HFFc6 (cell line): ENCODE measurements around the gene ACTR5. TPM values are rescaled to one million over a fixed set of nuclear protein-coding genes. Genes with fewer than 3 reads are reported as not detected.

Source experiments
- DNase-seq: peaks from one replicate; pipeline ENCODE4 v3.0.0-alpha.2; 2018
- H3K27ac Mint-ChIP-seq: 2 replicates; pipeline ENCODE4 v1.8.0; 2020; ENCODE audit warnings: mild to moderate bottlenecking, mixed read lengths
- H3K27me3 Mint-ChIP-seq: 2 replicates; pipeline ENCODE4 v1.8.0; 2021; ENCODE audit warnings: mild to moderate bottlenecking, moderate library complexity, mixed read lengths; ENCODE audit not compliant: insufficient read depth
- H3K36me3 Mint-ChIP-seq: 2 replicates; pipeline ENCODE4 v1.8.0; 2021; ENCODE audit warnings: low read depth, mixed read lengths
- H3K4me1 Mint-ChIP-seq: 2 replicates; pipeline ENCODE4 v1.8.0; 2020; ENCODE audit warnings: low read depth, mixed read lengths
- H3K4me3 Mint-ChIP-seq: 2 replicates; pipeline ENCODE4 v1.8.0; 2020; ENCODE audit warnings: mild to moderate bottlenecking, moderate library complexity, mixed read lengths
- H3K9me3 Mint-ChIP-seq: 2 replicates; pipeline ENCODE4 v1.8.0; 2020; ENCODE audit warnings: mild to moderate bottlenecking, mixed read lengths
- CTCF ChIP-seq: fragments of 200-600 bp; sonication (generic); IDR thresholded peaks from 2 replicates; pipeline ENCODE4 v1.5.0; 2021; ENCODE audit warnings: antibody characterized with exemption, mild to moderate bottlenecking
- total RNA-seq, 6 experiments: library from RNA; stranded (reverse); fragmentation: NEBNext Ultra II Directional; extraction: Animal tissue kit (Norgen Biotek cat#: 25700); gene quantifications; 2 replicates in 1 of 6; 3 replicates in 5 of 6; pipeline ENCODE4 v1.2.3, GENCODE V29; 2021

ACTR5 gene
- total RNA-seq, 6 experiments from 2014 or later: 3.2 to 4.3 (median 3.8) TPM

- H3K4me1 Mint-ChIP-seq: no peaks in the 10 kb centered on the region
- H3K9me3 Mint-ChIP-seq: no peaks in the 10 kb centered on the region
- no peak overlapping the region; the same call in 1 of the 2 replicates for H3K4me3 Mint-ChIP-seq
- H3K36me3 Mint-ChIP-seq: no peaks in the 10 kb centered on the region
- DNase-seq: no peak
- peaks cover 48% of the 10 kb centered on the region for H3K27me3 Mint-ChIP-seq
- no peak for TF ChIP-seq CTCF
- no peak overlapping the region for H3K27ac Mint-ChIP-seq
Observed at GRCh38 chr20:38805958-38806854, 57.9 kb downstream of the ACTR5 start.

GRCh38 chr20:38806855-38807655 is 58.8 kb downstream of the ACTR5 start:
- no peaks in the 10 kb centered on the region for H3K9me3 Mint-ChIP-seq
- H3K36me3 Mint-ChIP-seq: no peaks in the 10 kb centered on the region
- H3K27me3 Mint-ChIP-seq: peaks cover 54% of the 10 kb centered on the region
- no peaks in the 10 kb centered on the region for H3K4me1 Mint-ChIP-seq
- no peak for DNase-seq
- H3K27ac Mint-ChIP-seq: no peak overlapping the region
- H3K4me3 Mint-ChIP-seq: no peak overlapping the region
- TF ChIP-seq CTCF: no peak

- no peak for TF ChIP-seq CTCF
- no peaks in the 10 kb centered on the region for H3K9me3 Mint-ChIP-seq
- no peaks in the 10 kb centered on the region for H3K4me1 Mint-ChIP-seq
- peaks cover 46% of the 10 kb centered on the region for H3K27me3 Mint-ChIP-seq
- no peaks in the 10 kb centered on the region for H3K36me3 Mint-ChIP-seq
- no peak for DNase-seq
- H3K4me3 Mint-ChIP-seq: no peak overlapping the region
- no peak overlapping the region for H3K27ac Mint-ChIP-seq
Observed at GRCh38 chr20:38809942-38810341, 61.7 kb downstream of the ACTR5 start.

GRCh38 chr20:38810926-38811630 is 62.8 kb downstream of the ACTR5 start:
- H3K36me3 Mint-ChIP-seq: no peaks in the 10 kb centered on the region
- no peak overlapping the region for H3K4me3 Mint-ChIP-seq
- H3K9me3 Mint-ChIP-seq: no peaks in the 10 kb centered on the region
- H3K27me3 Mint-ChIP-seq: peaks cover 46% of the 10 kb centered on the region
- H3K27ac Mint-ChIP-seq: no peak overlapping the region
- no peak for TF ChIP-seq CTCF
- no peaks in the 10 kb centered on the region for H3K4me1 Mint-ChIP-seq
- DNase-seq: no peak

- H3K27ac Mint-ChIP-seq: no peak overlapping the region
- no peak for TF ChIP-seq CTCF
- no peak for DNase-seq
- H3K4me3 Mint-ChIP-seq: no peak overlapping the region
- H3K4me1 Mint-ChIP-seq: no peaks in the 10 kb centered on the region
- H3K36me3 Mint-ChIP-seq: no peaks in the 10 kb centered on the region
- no peaks in the 10 kb centered on the region for H3K9me3 Mint-ChIP-seq
- peaks cover 46% of the 10 kb centered on the region for H3K27me3 Mint-ChIP-seq
Observed at GRCh38 chr20:38811769-38812168, 63.5 kb downstream of the ACTR5 start.
